Esophagus (tissue), 2 donors: ENCODE results near the gene HOXD10. TPM values are rescaled to one million over a fixed set of nuclear protein-coding genes. Genes with fewer than 3 reads are reported as not detected.

ENCODE experiments used
- polyA plus RNA-seq, 2 donors: library from polyadenylated mRNA; stranded (reverse); fragments of 200-250 nt; gene quantifications; one replicate each; pipeline ENCODE4 v1.2.3, GENCODE V29; 2013
- donor health status: healthy with polysubstance abuse.
- donor health status: Bipolar disorder and iron deficiency.

HOXD10 gene
- polyA plus RNA-seq, 2 donors, result 0.18 to 0.31 TPM

Other genes with a start within 250 kb of the HOXD10 start
- 1 to 10 TPM; 5.9 to 6.0 TPM for gene LNPK, start 114.5 kb upstream of the HOXD10 start, polyA plus RNA-seq
- not detected for gene EVX2, start 32.8 kb upstream of the HOXD10 start, polyA plus RNA-seq
- gene HOXD13, start 24.1 kb upstream of the HOXD10 start, polyA plus RNA-seq, result not detected
- gene HOXD12, start 17.0 kb upstream of the HOXD10 start, polyA plus RNA-seq, result not detected
- under 1 TPM in 1 of 2 donors, not detected in 1; 0.08 TPM for gene HOXD11, start 9.5 kb upstream of the HOXD10 start, polyA plus RNA-seq
- gene HOXD9, start 5.9 kb downstream of the HOXD10 start, polyA plus RNA-seq, result 1 to 10 TPM in 1 of 2 donors, under 1 TPM in 1; 0.99 to 2.4 TPM
- 1 to 10 TPM; 1.0 to 1.3 TPM for gene HOXD8, start 12.9 kb downstream of the HOXD10 start, polyA plus RNA-seq
- gene HOXD4, start 34.8 kb downstream of the HOXD10 start, polyA plus RNA-seq, result 1 to 10 TPM in 1 of 2 donors, under 1 TPM in 1; 0.61 to 1.0 TPM
- under 1 TPM; 0.35 to 0.77 TPM for gene HOXD3, start 40.5 kb downstream of the HOXD10 start, polyA plus RNA-seq
- under 1 TPM; 0.21 to 0.43 TPM for gene HOXD1, start 71.9 kb downstream of the HOXD10 start, polyA plus RNA-seq
- 10 to 100 TPM; 43.1 to 45.4 TPM for gene MTX2, start 152.7 kb downstream of the HOXD10 start, polyA plus RNA-seq